ENCODE data around the gene PIK3C3. TPM values are rescaled to one million over a fixed set of nuclear protein-coding genes. Genes with fewer than 3 reads are reported as not detected.
"Not testable (repeated sequence)": the region's sequence is repeated elsewhere in the genome, so short reads cannot be mapped to it uniquely, and the experiment has no call there.

Gene PIK3C3
- total RNA-seq, 1 experiment from 2014 or later, result 41.3 TPM

GRCh38 chr18:41959045-41959444 is 4.0 kb downstream of the PIK3C3 start:
- no peak for DNase-seq (ENCODE audit: extremely low read depth, low read depth)

GRCh38 chr18:41965634-41966255 is 10.7 kb downstream of the PIK3C3 start:
- DNase-seq (ENCODE audit: extremely low read depth, low read depth), result no peak

- DNase-seq (ENCODE audit: extremely low read depth, low read depth), result no peak
Measured at GRCh38 chr18:41966943-41967342, 11.9 kb downstream of the PIK3C3 start.

DNA sequence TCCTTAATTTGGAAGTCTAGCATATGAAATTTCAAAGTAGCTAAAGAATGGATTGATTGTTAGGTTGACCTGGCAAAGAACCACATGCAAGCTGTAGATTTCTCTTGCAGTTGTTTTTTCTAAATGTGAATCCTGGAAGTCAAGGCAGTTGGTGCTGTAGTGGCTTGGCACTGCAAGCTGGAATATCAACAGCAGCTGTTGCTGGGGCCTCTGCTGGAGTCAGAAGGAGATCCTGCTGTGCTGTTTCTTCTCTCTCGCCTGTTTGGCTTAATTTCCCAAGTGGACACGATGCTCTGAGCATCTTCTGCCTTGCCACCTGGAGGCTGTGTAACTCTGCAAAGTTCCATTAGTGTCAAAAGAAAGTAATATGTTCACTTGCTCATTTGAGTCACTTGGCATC is 12.6 kb downstream of the PIK3C3 start:
- no peak for DNase-seq (ENCODE audit: extremely low read depth, low read depth)

DNA sequence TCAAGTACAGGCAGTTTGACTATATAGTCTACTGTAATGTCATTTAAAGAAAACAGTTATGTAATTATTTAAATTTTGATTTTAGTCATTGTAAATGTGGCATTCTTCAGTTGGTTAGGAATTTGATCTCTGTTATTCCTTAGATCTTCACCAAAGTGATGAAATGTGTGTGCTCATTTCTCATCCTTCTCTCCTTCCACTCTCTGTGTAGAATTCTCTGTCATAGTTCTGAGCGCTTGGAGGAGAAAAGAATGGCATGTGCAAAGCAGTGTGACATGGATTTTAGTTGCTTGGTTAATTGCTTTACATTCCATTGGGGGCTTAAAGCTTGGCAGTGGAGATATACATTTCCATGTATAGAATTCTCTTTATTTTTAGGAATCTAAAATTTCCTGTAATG is 14.8 kb downstream of the PIK3C3 start:
- no peak for DNase-seq (ENCODE audit: extremely low read depth, low read depth)

GRCh38 chr18:41972067-41972925 is 17.3 kb downstream of the PIK3C3 start:
- no peak for DNase-seq (ENCODE audit: extremely low read depth, low read depth)

- DNase-seq (ENCODE audit: extremely low read depth, low read depth), result no peak
Measured at GRCh38 chr18:41973983-41974382, 18.9 kb downstream of the PIK3C3 start.

DNA sequence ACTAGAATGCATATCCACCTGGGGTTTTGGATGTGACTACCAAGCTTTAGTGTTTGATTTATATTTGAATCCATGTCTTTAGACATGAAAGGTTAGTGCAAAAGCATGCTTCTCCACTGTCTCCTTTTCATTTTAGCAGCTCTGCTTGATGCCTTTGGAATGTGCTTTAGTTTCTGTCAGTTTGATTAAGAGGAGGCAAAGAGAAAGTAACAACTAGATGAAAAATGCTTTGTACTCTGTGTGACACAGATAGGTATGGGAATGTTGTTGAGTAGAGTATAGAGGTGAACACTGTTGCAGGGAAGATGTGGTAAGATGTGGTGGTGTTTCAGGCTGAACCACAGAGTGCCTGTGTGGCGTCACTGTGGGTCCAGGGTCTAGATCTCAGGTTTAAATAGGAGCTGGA is 19.8 kb downstream of the PIK3C3 start:
- DNase-seq (ENCODE audit: extremely low read depth, low read depth), result no peak

DNA sequence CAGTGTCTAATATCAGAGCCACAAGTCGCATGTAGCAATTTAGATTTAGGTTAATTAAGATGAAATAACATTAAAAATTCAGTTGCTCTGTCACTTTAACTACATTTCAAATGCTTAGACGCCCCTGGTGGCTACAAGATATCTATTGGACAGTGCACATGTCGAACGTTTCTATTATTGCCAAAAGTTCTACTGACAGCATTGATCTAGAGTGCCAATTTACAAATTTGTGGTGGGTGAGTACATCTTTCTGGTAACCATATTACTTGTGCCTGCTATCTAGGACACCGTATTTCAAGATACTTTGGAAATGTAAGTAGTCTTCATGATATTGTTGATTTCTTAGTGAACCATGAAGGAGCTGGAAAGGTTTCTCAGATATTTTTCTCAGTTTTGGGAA is 20.2 kb downstream of the PIK3C3 start:
- no peak for DNase-seq (ENCODE audit: extremely low read depth, low read depth)

GRCh38 chr18:41977233-41977632 is 22.2 kb downstream of the PIK3C3 start:
- DNase-seq (ENCODE audit: extremely low read depth, low read depth), result no peak

DNA sequence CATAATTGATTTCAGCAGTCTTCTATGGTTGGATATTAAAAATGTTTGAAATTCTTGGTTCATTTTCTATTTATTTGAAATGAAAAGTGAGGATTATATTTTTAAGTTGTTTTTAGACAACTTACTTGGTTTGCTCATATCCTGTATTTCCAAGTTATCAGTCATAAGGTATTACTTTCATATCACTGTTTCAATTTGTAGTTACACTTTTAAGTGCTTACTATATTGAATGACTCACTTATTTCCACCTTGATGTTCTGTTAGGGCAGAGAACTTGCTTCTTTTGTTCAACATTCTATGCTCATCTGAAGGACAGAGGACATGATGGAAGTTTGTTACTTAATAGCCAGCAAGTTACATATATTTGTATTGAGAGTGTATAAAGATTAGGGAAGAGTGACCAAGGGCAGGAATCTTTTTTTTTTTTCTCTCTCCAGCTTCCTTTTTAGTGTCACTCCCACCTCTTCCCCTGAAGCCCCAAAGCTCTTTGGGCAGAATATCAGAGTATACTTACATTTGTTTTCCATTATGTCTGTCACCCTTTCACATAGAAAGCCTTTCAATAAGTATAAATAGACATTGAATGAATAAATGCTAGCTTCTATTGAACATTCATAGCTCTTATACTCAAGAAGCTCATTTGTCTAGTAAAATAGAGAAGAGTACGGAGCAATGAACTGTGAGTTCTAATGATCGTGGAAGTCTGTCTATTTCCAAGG is 28.1 kb downstream of the PIK3C3 start:
- no peak for DNase-seq (ENCODE audit: extremely low read depth, low read depth)

- DNase-seq (ENCODE audit: extremely low read depth, low read depth), result no peak
Measured at GRCh38 chr18:41985914-41986313, 30.9 kb downstream of the PIK3C3 start.

DNA sequence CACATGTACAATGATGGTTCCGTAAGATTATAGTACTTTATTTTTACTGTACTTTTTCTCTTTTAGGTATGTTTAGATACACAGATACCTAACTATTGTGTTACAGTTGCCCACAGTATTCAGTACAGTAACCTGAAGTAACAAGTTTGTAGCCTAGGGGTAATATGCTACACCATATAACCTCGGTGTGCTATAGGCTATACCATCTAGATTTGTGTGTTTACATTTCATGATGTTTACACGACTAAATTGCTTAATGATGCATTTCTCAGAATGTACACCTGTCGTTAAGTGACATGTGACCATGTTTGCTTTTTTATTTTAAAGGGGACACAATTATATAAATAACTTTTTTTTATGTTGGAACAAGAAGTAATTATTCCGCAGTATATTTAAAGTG is 34.5 kb downstream of the PIK3C3 start:
- no peak for DNase-seq (ENCODE audit: extremely low read depth, low read depth)

DNA sequence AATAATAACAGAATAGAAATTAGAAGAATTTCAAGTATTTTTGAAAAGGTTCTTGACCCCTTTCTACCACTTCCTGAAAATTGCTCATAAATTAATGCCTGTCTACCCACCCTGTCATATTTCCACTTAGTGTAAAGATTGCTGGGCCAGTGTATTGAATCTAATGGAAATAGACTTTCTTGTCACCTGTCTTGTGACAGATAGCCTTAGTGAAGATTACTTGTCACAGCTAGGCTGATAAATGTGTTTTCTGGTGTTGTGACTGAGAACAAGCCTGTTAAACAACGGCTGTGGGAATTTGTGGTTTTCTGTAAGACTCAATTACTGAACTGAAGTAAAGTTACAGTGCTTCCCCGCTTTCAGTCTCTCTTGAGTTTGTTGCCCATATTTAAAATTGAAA is 37.0 kb downstream of the PIK3C3 start:
- no peak for DNase-seq (ENCODE audit: extremely low read depth, low read depth)

- DNase-seq (ENCODE audit: extremely low read depth, low read depth), result no peak
Measured at GRCh38 chr18:41992703-41993102, 37.7 kb downstream of the PIK3C3 start.

DNA sequence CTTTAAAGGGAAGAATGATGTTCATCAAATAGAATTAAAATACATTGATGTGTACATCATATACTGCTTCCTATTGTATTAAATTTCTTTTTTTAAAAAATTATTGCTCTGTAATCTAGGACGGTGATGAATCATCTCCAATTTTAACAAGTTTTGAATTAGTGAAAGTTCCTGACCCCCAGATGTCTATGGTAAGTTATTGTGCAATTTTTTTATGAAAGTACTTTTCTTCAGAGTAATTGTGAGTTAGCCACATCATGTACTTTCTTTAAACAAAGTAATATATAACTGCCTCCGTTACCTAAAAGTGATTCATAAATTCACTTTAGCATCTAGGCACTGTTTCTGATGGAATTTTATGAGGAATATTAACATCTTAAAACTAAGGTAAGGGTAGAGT is 38.1 kb downstream of the PIK3C3 start:
- no peak for DNase-seq (ENCODE audit: extremely low read depth, low read depth)

DNA sequence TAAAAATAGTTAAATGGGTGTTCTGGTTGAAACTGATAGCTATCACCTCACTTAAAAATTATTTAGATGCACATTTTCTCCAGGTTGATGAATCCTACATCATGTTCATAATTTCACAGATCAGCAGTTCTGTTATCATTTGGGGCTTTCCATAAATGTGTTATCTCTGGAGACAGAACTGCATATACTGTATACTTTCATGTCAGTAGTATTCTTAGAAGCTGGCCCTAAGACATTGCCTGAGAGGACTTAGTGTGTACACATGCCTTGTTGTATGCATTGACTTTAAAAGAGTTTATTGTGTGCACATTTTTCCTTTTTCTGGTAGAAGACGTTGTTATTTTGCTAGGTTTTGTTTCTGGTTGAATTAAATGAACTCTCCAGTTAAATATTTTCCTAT is 41.0 kb downstream of the PIK3C3 start:
- DNase-seq (ENCODE audit: extremely low read depth, low read depth), result no peak

DNA sequence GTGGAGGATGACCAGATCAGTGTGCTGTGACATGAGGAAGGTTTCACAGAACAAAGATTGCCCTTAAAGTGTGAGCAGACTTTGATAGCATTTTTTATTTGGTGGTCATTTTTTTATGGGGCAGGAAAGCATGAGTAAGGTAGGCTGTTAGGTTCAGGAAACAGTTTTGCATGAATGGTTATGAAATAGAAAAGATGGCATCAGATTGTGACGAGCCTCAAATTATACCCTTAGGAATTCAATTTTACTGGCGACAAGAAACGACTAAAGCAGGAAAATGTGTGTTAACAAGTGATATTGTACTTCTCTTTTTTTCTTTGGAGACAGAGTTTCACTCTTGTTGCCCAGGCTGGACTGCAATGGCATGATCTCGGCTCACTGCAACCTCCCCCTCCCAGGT is 44.7 kb downstream of the PIK3C3 start:
- DNase-seq (ENCODE audit: extremely low read depth, low read depth), result no peak

DNA sequence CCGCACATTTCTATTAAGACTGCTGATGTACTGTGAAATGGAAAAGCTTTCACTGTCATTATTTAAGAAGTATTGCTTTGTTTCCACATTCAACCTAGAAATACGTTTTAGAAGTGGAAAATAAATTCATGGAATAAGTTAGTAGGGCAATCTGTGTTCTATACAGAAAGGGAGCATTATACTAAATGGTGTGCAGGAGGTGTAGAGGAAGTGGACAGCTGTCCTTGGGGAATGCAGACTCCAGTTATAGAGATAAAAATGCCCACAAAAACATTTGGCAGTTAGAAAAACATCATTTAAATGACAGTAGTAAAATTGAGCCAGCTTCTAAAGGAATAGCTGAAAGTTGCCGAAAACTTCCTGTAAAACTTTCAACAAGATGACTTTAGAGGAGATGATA is 46.8 kb downstream of the PIK3C3 start:
- no peak for DNase-seq (ENCODE audit: extremely low read depth, low read depth)

DNA sequence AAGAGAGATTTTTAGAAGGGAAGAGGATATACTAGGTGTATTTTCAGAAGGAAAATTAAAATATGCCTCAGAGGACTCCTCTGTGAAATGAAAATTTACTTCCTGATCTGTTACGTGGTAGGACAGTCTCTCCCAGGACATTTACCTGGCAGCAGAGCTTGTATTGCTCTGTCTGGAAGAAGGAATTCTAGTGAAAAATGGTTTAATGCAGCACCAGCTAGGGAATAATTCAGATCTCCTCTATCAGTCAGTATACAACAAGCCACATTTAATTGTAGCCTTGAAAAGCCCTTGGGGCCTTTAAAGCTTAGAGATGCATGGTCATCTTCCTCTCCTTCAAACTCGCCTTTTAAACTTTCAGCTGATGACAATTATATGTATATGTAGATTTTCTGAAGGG is 49.6 kb downstream of the PIK3C3 start:
- no peak for DNase-seq (ENCODE audit: extremely low read depth, low read depth)

GRCh38 chr18:42005782-42006181 is 50.7 kb downstream of the PIK3C3 start:
- DNase-seq (ENCODE audit: extremely low read depth, low read depth), result no peak

GRCh38 chr18:42009457-42009856 is 54.4 kb downstream of the PIK3C3 start:
- not testable (repeated sequence) for DNase-seq (ENCODE audit: extremely low read depth, low read depth)
